PC-3 (cell line): Measurements from ENCODE around the gene AADAC. TPM values are rescaled to one million over a fixed set of nuclear protein-coding genes. Genes with fewer than 3 reads are reported as not detected.

ENCODE experiments used
- ATAC-seq: fragments of 200-7000 bp; cut with Tn5 transposase; 2 replicates; pipeline ENCODE4 v1.9.1; 2020; ENCODE audit warnings: mild to moderate bottlenecking, moderate library complexity
- BruUV-seq: library from RNA; stranded (reverse); fragments of 400-500 nt; replicated peaks from 2 replicates; lab custom pipeline; 2021; lab: Mats Ljungman, UMichigan
- CTCF ChIA-PET: fragments of 300-600 bp; sonication (Branson Sonifier 250); formaldehyde crosslinking; loops from one replicate; lab custom pipeline; 2022; ENCODE audit warnings: antibody characterized with exemption; lab: Charles Lee
- POLR2A ChIA-PET: fragments of 300-600 bp; sonication (Branson Sonifier 250); formaldehyde crosslinking; loops from one replicate; lab custom pipeline; 2022; ENCODE audit warnings: antibody characterized with exemption; ENCODE audit not compliant: unreplicated experiment; lab: Charles Lee
- DNase-seq: peaks from one replicate; pipeline ENCODE4 v3.0.0-alpha.2; 2015
- H2AFZ ChIP-seq: fragments of 300-600 bp; sonication (generic); 2 replicates; pipeline ENCODE4 v1.6.0; 2016; ENCODE audit warnings: antibody characterized with exemption, low read length
- H3F3A ChIP-seq: fragments of 300-600 bp; sonication (generic); one replicate; pipeline ENCODE4 v1.6.0; 2017; ENCODE audit warnings: antibody characterized with exemption, low read length, control low read depth, mild to moderate bottlenecking; ENCODE audit not compliant: unreplicated experiment
- H3K27ac ChIP-seq: fragments of 300-600 bp; sonication (generic); 2 replicates; pipeline ENCODE4 v1.5.1; 2016; ENCODE audit warnings: mild to moderate bottlenecking, low read length
- H3K27me3 ChIP-seq: fragments of 300-600 bp; sonication (generic); 2 replicates; pipeline ENCODE4 v1.6.1; 2016; ENCODE audit warnings: low read length, mixed read lengths
- H3K36me3 ChIP-seq: fragments of 300-600 bp; sonication (generic); 2 replicates; pipeline ENCODE4 v1.6.1; 2016; ENCODE audit warnings: low read depth, mixed run types, low read length, mixed read lengths
- H3K4me1 ChIP-seq: fragments of 300-600 bp; sonication (generic); 2 replicates; pipeline ENCODE4 v1.5.1; 2016; ENCODE audit warnings: low read length; ENCODE audit not compliant: insufficient read depth
- H3K4me2 ChIP-seq: fragments of 300-600 bp; sonication (generic); 2 replicates; pipeline ENCODE4 v1.6.0; 2016; ENCODE audit warnings: low read length
- H3K4me3 ChIP-seq: fragments of 300-600 bp; sonication (generic); 2 replicates; pipeline ENCODE4 v1.5.1; 2016; ENCODE audit warnings: mild to moderate bottlenecking, low read length, mixed read lengths
- H3K79me2 ChIP-seq: fragments of 300-600 bp; sonication (generic); 2 replicates; pipeline ENCODE4 v1.6.1; 2017; ENCODE audit warnings: low read length, mixed read lengths
- H3K9ac ChIP-seq: fragments of 300-600 bp; sonication (generic); 2 replicates; pipeline ENCODE4 v1.6.0; 2016; ENCODE audit warnings: mild to moderate bottlenecking, low read length
- H3K9me2 ChIP-seq: fragments of 300-600 bp; sonication (generic); replicated peaks from 2 replicates; pipeline ENCODE4 v1.6.1; 2016; ENCODE audit warnings: mixed run types, low read length, mixed read lengths
- H3K9me3 ChIP-seq: fragments of 300-600 bp; sonication (generic); 2 replicates; pipeline ENCODE4 v1.6.1; 2016; ENCODE audit warnings: low read length, mixed read lengths
- H4K20me1 ChIP-seq: fragments of 300-600 bp; sonication (generic); 2 replicates; pipeline ENCODE4 v1.6.1; 2016; ENCODE audit warnings: low read length, mixed read lengths
- EZH2 ChIP-seq: fragments of 300-600 bp; sonication (generic); IDR thresholded peaks from one replicate; pipeline ENCODE4 v1.6.1; 2017; ENCODE audit warnings: antibody characterized with exemption, mild to moderate bottlenecking, low read length; ENCODE audit not compliant: unreplicated experiment
- EZH2phosphoT487 ChIP-seq: fragments of 300-600 bp; sonication (generic); IDR thresholded peaks from 2 replicates; pipeline ENCODE4 v1.6.1; 2018; ENCODE audit warnings: mild to moderate bottlenecking, antibody characterized with exemption, low read length, borderline replicate concordance
- intact Hi-C: fragments of 100-400 bp; cut with micrococcal nuclease; formaldehyde crosslinking; loops from 2 replicates; pipeline ENCODE4 v1.9.0; 2023
- total RNA-seq: library from RNA; depleted of rRNA; stranded (reverse); fragments of >200 nt; gene quantifications from 2 replicates; pipeline ENCODE4 v1.2.3, GENCODE V29; 2014
- TF ChIP-seq, protein P1 (sequence below): fragments of 300-600 bp; sonication (generic); conservative IDR thresholded peaks from 2 replicates; pipeline ENCODE4 v1.5.1; 2017; ENCODE audit warnings: antibody characterized with exemption, low read depth, mild to moderate bottlenecking, low read length

The AADAC gene
- total RNA-seq, 1 experiment from 2014 or later: 0.18 TPM

DNA sequence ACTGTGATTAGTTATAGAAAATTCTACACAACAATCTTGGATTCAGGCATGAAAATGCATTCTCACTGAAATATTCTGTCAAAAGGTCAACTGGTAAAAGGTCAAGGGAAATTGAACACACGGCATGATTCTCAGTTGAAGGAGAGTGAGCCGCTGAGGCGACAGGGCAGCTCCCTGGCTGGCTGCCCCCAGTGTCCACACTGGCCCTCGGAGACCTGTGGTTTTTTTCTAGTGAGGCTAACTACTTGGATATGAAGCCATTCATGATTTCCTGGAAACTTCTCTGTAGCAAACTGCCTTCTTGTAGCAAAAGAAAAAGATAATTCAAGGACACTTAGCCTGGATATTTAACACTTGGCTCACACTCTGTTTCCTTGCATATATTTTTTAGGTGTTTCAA, 43.0 kb upstream of the AADAC start:
- POLR2A ChIA-PET: no interaction called here
- H3K4me3 ChIP-seq: no peak overlapping the region
- H3K9me3 ChIP-seq: no peaks in the 10 kb centered on the region
- peak overlapping the region; percentile 88 for H3K27ac ChIP-seq
- ATAC-seq: 0 out of 2 replicates have a peak, but pooled peaks have one; percentile 5
- DNase-seq: peak; percentile 21
- H3K9me2 ChIP-seq: no peaks in the 10 kb centered on the region
- no peaks in the 10 kb centered on the region for H3F3A ChIP-seq
- H4K20me1 ChIP-seq: no peaks in the 10 kb centered on the region
- H3K9ac ChIP-seq: peak overlapping the region; percentile 65
- peak overlapping the region; percentile 67 for H3K4me2 ChIP-seq
- H3K79me2 ChIP-seq: no peaks in the 10 kb centered on the region
- BruUV-seq: no TSS peak
- peaks cover 38% of the 10 kb centered on the region for H3K4me1 ChIP-seq
- intact Hi-C loops: loop anchor here (1.0 to 2.0 kb wide), 3 partner anchors 23 to 337 kb away; no protein-coding TSS in a partner anchor
- CTCF ChIA-PET: no interaction called here
- H3K36me3 ChIP-seq: no peaks in the 10 kb centered on the region
- peak overlapping the region; percentile 44 for H2AFZ ChIP-seq
- no peak for TF ChIP-seq EZH2phosphoT487
- TF ChIP-seq, protein P1, sequence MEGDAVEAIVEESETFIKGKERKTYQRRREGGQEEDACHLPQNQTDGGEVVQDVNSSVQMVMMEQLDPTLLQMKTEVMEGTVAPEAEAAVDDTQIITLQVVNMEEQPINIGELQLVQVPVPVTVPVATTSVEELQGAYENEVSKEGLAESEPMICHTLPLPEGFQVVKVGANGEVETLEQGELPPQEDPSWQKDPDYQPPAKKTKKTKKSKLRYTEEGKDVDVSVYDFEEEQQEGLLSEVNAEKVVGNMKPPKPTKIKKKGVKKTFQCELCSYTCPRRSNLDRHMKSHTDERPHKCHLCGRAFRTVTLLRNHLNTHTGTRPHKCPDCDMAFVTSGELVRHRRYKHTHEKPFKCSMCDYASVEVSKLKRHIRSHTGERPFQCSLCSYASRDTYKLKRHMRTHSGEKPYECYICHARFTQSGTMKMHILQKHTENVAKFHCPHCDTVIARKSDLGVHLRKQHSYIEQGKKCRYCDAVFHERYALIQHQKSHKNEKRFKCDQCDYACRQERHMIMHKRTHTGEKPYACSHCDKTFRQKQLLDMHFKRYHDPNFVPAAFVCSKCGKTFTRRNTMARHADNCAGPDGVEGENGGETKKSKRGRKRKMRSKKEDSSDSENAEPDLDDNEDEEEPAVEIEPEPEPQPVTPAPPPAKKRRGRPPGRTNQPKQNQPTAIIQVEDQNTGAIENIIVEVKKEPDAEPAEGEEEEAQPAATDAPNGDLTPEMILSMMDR: no peak
- no peak for TF ChIP-seq EZH2
- no peaks in the 10 kb centered on the region for H3K27me3 ChIP-seq

DNA sequence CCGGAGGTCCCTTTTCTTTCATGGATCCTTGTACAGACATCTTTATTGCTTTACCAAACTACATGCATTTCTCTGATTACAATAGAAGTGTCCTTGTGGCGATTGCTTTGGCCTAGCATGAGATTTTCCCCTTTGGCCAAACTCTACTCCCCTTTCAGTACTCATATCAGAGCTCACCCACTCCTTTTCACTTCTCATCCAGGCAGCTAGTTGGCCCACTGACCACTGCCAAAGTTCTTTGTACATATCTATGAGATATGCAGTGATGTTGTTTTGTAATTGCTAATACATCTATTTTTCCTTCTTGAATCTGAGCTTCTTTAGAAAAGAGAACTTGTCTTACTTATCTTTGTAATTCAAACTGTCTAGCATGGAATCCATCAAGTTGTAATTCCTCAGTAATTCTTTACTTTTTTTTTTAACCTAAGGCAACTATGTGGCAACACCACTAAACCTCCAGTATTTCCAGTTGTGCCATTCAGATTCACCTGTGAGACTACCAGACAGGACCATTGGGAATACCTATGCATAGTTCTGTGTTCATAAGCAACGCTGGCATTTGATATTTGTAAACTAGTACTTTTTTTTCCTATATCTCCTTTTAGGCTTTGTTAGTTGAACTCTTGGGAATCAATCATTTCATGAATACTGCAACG, 41.0 kb upstream of the AADAC start:
- peaks cover 21% of the 10 kb centered on the region for H3K4me1 ChIP-seq
- no peaks in the 10 kb centered on the region for H4K20me1 ChIP-seq
- no peaks in the 10 kb centered on the region for H3K27me3 ChIP-seq
- no peaks in the 10 kb centered on the region for H3K9me3 ChIP-seq
- no peaks in the 10 kb centered on the region for H3K9me2 ChIP-seq
- H2AFZ ChIP-seq: no peak overlapping the region
- ChIA-PET CTCF (interaction anchor here (0.5 kb wide), 1 partner anchor 111 kb away, joined by 3 read pairs; no protein-coding TSS in a partner anchor), POLR2A (no interaction called here)
- H3K4me2 ChIP-seq: no peak overlapping the region
- H3K79me2 ChIP-seq: no peaks in the 10 kb centered on the region
- TF ChIP-seq, protein P1: no peak
- TF ChIP-seq EZH2 (no peak), EZH2phosphoT487 (no peak)
- H3K27ac ChIP-seq: no peak overlapping the region
- H3K4me3 ChIP-seq: no peak overlapping the region
- no TSS peak for BruUV-seq
- H3K9ac ChIP-seq: no peak overlapping the region
- ATAC-seq (no peak), DNase-seq (no peak)
- no peaks in the 10 kb centered on the region for H3F3A ChIP-seq
- intact Hi-C loops: no loop called here
- H3K36me3 ChIP-seq: no peaks in the 10 kb centered on the region

DNA sequence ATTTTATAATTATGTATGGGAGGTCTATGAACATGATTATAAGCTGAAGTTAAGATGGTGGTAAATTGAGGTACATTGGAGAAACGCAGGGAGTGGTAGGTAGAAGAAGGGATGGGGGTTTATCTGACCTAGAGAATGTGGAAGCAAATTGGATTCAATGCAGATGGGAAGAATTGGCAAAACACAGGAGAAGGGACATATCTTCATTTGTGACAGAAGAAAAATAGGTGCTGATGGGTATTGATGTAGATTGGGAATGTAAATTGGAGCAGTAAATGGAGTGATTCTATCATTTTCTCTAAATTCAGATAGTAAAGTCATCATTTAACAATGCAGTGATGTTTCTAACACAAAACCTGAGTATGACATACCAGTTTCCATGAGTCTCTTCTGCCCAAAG, 39.7 kb upstream of the AADAC start:
- TF ChIP-seq EZH2phosphoT487: no peak
- ChIA-PET POLR2A (no interaction called here), CTCF (no interaction called here)
- Histone ChIP-seq H3K27me3 (no peaks in the 10 kb centered on the region), H3K4me2 (no peak overlapping the region), H3F3A (no peaks in the 10 kb centered on the region), H3K9ac (no peak overlapping the region), H3K9me2 (no peaks in the 10 kb centered on the region), H3K9me3 (no peaks in the 10 kb centered on the region), H4K20me1 (no peaks in the 10 kb centered on the region), H3K36me3 (no peaks in the 10 kb centered on the region), H3K27ac (no peak overlapping the region), H2AFZ (no peak overlapping the region), H3K4me1 (peaks cover 20% of the 10 kb centered on the region), H3K79me2 (no peaks in the 10 kb centered on the region), H3K4me3 (no peak overlapping the region)
- intact Hi-C loops: no loop called here
- DNase-seq (no peak), ATAC-seq (no peak)
- BruUV-seq: no TSS peak
